Thyroid gland (tissue), 4 donors: ENCODE measurements around the gene PLVAP. TPM values are rescaled to one million over a fixed set of nuclear protein-coding genes. Genes with fewer than 3 reads are reported as not detected.
"Not testable (repeated sequence)": the region's sequence is repeated elsewhere in the genome, so short reads cannot be mapped to it uniquely, and the experiment has no call there.

ENCODE experiments used
- DNase-seq, 2 donors: peaks; one replicate each; pipeline ENCODE4 v3.0.0-alpha.2; 2019
- H3K27ac ChIP-seq, 3 donors: fragments of 200-600 bp; sonication (generic); 1 replicate in 2 of 3; 2 replicates in 1 of 3; pipeline ENCODE4 v1.5.1; 2016 to 2019; ENCODE audit warnings: mild to moderate bottlenecking in 1 of 3, moderate library complexity in 1 of 3
- H3K27me3 ChIP-seq: fragments of 200-600 bp; sonication (generic); one replicate; pipeline ENCODE4 v1.5.1; 2019
- H3K36me3 ChIP-seq, 2 donors: fragments of 200-600 bp; sonication (generic); one replicate each; pipeline ENCODE4 v1.5.1; 2016 to 2019
- H3K4me1 ChIP-seq, 2 donors: fragments of 200-600 bp; sonication (generic); one replicate each; pipeline ENCODE4 v1.5.1; 2017 to 2019
- H3K4me3 ChIP-seq, 3 donors: fragments of 200-600 bp; sonication (generic); replicated peaks in 1 of 3; 1 replicate in 2 of 3; 2 replicates in 1 of 3; pipeline ENCODE4 v1.5.1; 2016; ENCODE audit warnings: mild to moderate bottlenecking in 1 of 3
- H3K9me3 ChIP-seq: fragments of 200-600 bp; sonication (generic); one replicate; pipeline ENCODE4 v1.5.1; 2017
- POLR2A ChIP-seq, 2 donors: fragments of 450-650 bp; IDR thresholded peaks; one replicate each; pipeline ENCODE4 v1.6.1; 2017; ENCODE audit warnings: antibody characterized with exemption in 2 of 2, mild to moderate bottlenecking in 2 of 2, moderate library complexity in 1 of 2
- WGBS, 2 donors: methylation state at CpG; one replicate each; pipeline ENCODE4 v1.1.5; 2017; 5-methylcytosine and 5-hydroxymethylcytosine counted together
- intact Hi-C: fragments of 100-400 bp; cut with DNase I; formaldehyde crosslinking; loops from one replicate; pipeline ENCODE4 v1.15.1; 2023
- total RNA-seq, 4 donors: library from RNA; depleted of rRNA; stranded (reverse); fragments of >200 nt; gene quantifications; one replicate each; pipeline ENCODE4 v1.2.3, GENCODE V29; 2016
- TF ChIP-seq, protein P1 (sequence below), 6 experiments: fragments of 200-600 bp in 3 of 6; fragments of 450-650 bp in 3 of 6; sonication (generic) in 3 of 6; IDR thresholded peaks; one replicate each; pipeline ENCODE4 v1.5.1; 2016 to 2019; ENCODE audit warnings: antibody characterized with exemption in 6 of 6, mild to moderate bottlenecking in 2 of 6, inconsistent platforms in 1 of 6, moderate library complexity in 1 of 6

Gene PLVAP
- total RNA-seq, 4 donors from 2014 or later: 103 to 322 (median 174) TPM

DNA sequence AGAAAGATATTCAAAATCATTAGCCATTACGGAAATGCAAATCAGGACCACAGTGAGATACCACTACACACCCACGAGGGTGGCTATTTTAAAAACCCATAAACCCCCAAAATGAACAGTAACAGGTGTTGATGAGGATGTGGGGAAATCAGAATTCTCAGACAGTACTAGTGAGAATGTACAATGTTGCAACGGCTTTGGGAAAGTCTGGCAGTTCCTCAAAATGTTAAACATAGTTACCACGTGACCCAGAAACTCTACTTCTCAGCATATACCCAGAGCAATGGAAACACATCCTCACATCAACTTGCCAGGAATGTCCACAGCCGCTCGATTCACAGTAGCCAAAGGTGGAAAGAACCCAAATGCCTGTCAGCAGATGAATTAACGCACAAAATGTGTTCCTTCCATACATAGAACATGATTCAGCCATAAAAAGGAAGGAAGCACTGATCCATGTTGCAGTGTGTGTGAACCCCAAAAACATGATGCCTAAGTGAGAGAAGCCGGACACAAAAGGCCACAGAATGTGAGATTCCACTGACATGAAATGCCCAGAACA, 7.0 kb downstream of the PLVAP start:
- TF ChIP-seq, protein P1, sequence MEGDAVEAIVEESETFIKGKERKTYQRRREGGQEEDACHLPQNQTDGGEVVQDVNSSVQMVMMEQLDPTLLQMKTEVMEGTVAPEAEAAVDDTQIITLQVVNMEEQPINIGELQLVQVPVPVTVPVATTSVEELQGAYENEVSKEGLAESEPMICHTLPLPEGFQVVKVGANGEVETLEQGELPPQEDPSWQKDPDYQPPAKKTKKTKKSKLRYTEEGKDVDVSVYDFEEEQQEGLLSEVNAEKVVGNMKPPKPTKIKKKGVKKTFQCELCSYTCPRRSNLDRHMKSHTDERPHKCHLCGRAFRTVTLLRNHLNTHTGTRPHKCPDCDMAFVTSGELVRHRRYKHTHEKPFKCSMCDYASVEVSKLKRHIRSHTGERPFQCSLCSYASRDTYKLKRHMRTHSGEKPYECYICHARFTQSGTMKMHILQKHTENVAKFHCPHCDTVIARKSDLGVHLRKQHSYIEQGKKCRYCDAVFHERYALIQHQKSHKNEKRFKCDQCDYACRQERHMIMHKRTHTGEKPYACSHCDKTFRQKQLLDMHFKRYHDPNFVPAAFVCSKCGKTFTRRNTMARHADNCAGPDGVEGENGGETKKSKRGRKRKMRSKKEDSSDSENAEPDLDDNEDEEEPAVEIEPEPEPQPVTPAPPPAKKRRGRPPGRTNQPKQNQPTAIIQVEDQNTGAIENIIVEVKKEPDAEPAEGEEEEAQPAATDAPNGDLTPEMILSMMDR (IDR thresholded peaks at IDR 0.05): no peak
- TF ChIP-seq POLR2A (IDR thresholded peaks at IDR 0.05): no peak
- Histone ChIP-seq H3K36me3 (no peaks in the 10 kb centered on the region), H3K9me3 (no peaks in the 10 kb centered on the region), H3K27me3 (no peaks in the 10 kb centered on the region), H3K4me1 (peaks cover 0 to 5% of the 10 kb centered on the region in 2 donors), H3K4me3 (no peak overlapping the region), H3K27ac (no peak overlapping the region)
- no peak for DNase-seq
- WGBS, 2 donors: 51 to 55% methylated on average over 8 of the region's 8 CpGs
- intact Hi-C loops: no loop called here

DNA sequence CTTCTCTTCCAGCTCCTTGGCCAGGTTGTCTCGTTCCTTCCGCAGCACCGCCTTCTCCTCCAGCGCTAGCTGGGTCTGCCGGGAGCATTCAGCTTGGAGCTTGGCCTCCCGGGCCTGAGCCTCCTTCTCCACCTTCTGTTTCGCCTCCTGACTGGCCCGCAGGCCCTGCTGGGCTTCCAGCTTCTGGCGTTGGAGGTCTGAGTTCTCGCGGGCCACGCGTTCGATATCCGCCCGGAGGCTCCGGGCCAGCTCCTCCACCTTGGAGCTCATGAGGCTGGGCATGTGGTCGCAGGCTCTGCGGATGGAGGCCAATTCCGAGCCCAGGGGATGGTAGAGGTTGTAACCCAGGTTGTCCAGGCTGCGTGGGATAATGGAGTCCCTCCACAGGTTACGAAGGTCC, 11.8 kb downstream of the PLVAP start:
- intact Hi-C loops: no loop called here
- 92 to 93% methylated on average over 21 to 22 of the region's 22 CpGs for WGBS, 2 donors
- Histone ChIP-seq H3K27me3 (no peaks in the 10 kb centered on the region), H3K27ac (no peak overlapping the region), H3K9me3 (no peaks in the 10 kb centered on the region), H3K36me3 (no peaks in the 10 kb centered on the region), H3K4me1 (no peaks in the 10 kb centered on the region), H3K4me3 (no peak overlapping the region)
- TF ChIP-seq, protein P1 (IDR thresholded peaks at IDR 0.05): no peak
- no peak for TF ChIP-seq POLR2A (IDR thresholded peaks at IDR 0.05)
- DNase-seq: no peak

- intact Hi-C loops, H3K27me3 ChIP-seq: not testable (repeated sequence)
- 85 to 87% methylated on average over 20 of the region's 20 CpGs for WGBS, 2 donors
Measured at GRCh38 chr19:17363852-17364605, 13.1 kb downstream of the PLVAP start.

GRCh38 chr19:17359905-17360800, 17.0 kb downstream of the PLVAP start:
- Histone ChIP-seq H3K9me3 (no peaks in the 10 kb centered on the region), H3K4me3 (no peak overlapping the region), H3K27me3 (no peaks in the 10 kb centered on the region), H3K36me3 (no peaks in the 10 kb centered on the region), H3K4me1 (peaks cover 0 to 6% of the 10 kb centered on the region in 2 donors), H3K27ac (peak overlapping the region in 1 of 3 donors; percentile 2)
- TF ChIP-seq, protein P1 (IDR thresholded peaks at IDR 0.05): no peak
- TF ChIP-seq POLR2A (IDR thresholded peaks at IDR 0.05): no peak
- 80 to 82% methylated on average over 5 to 6 of the region's 6 CpGs for WGBS, 2 donors
- intact Hi-C loops: no loop called here
- no peak for DNase-seq

More at GRCh38 chr19:17363852-17364605, 13.1 kb downstream of the PLVAP start:
- not testable (repeated sequence) for H3K27ac ChIP-seq, H3K9me3 ChIP-seq, H3K36me3 ChIP-seq, H3K4me3 ChIP-seq, DNase-seq, H3K4me1 ChIP-seq

- WGBS, 2 donors: 76 to 78% methylated on average over 2 to 7 of the region's 7 CpGs
- intact Hi-C loops: no loop called here
- Histone ChIP-seq H3K36me3 (no peaks in the 10 kb centered on the region), H3K27ac (peak overlapping the region in 2 of 3 donors; percentile 8 to 45), H3K4me1 (peaks cover 0 to 6% of the 10 kb centered on the region in 2 donors), H3K27me3 (no peaks in the 10 kb centered on the region), H3K9me3 (no peaks in the 10 kb centered on the region), H3K4me3 (no peak overlapping the region)
- no peak for TF ChIP-seq POLR2A (IDR thresholded peaks at IDR 0.05)
- DNase-seq: no peak
Measured at GRCh38 chr19:17358395-17358794, 18.7 kb downstream of the PLVAP start.
